T-cell (primary cell): Measurements from ENCODE around the gene SPIC. TPM values are rescaled to one million over a fixed set of nuclear protein-coding genes. Genes with fewer than 3 reads are reported as not detected.
"Not testable (repeated sequence)": the region's sequence is repeated elsewhere in the genome, so short reads cannot be mapped to it uniquely, and the experiment has no call there.

Experiments
- ATAC-seq, 4 experiments: fragments of 200-7000 bp in 3 of 4; fragments of 150-1000 bp in 1 of 4; cut with Tn5 transposase; replicated peaks in 1 of 4; 1 replicate in 3 of 4; 2 replicates in 1 of 4; pipeline ENCODE4 v1.10.0; 2021; ENCODE audit warnings: moderate library complexity in 3 of 4, mild to moderate bottlenecking in 2 of 4, moderate number of reproducible peaks in 1 of 4
- CTCF ChIA-PET, 2 donors: fragments of 300-600 bp; sonication (Branson Sonifier 250); formaldehyde crosslinking; loops; one replicate each; lab custom pipeline; 2022; ENCODE audit warnings: antibody characterized with exemption in 2 of 2; lab: Charles Lee
- POLR2A ChIA-PET, 2 donors: fragments of 300-600 bp; sonication (Branson Sonifier 250); formaldehyde crosslinking; loops; one replicate each; lab custom pipeline; 2022; ENCODE audit warnings: antibody characterized with exemption in 2 of 2; lab: Charles Lee
- DNase-seq, 35 experiments: peaks; one replicate each; pipeline versions ENCODE4 v3.0.0 to v3.0.0-alpha.2; 2013 to 2023
- H3K27ac ChIP-seq: one replicate; pipeline ENCODE4 v1.5.1; 2013; ENCODE audit warnings: low read length
- H3K27me3 ChIP-seq, 2 experiments: replicated peaks in 1 of 2; 1 replicate in 1 of 2; 2 replicates in 1 of 2; pipeline versions ENCODE4 v1.6.1 to v1.7.0; 2013; ENCODE audit warnings: low read length in 1 of 2, mixed read lengths in 1 of 2; ENCODE audit not compliant: control insufficient read depth in 2 of 2, insufficient read depth in 2 of 2; ENCODE audit errors: extremely low read depth in 1 of 2
- H3K36me3 ChIP-seq, 2 donors: 1 replicate in 1 of 2; 2 replicates in 1 of 2; pipeline versions ENCODE4 v1.6.1 to v1.7.0; 2013; ENCODE audit warnings: low read length in 1 of 2; ENCODE audit not compliant: control insufficient read depth in 2 of 2, insufficient read depth in 1 of 2; ENCODE audit errors: extremely low read depth in 1 of 2
- H3K4me1 ChIP-seq, 2 experiments: 1 replicate in 1 of 2; 2 replicates in 1 of 2; pipeline versions ENCODE4 v1.6.1 to v1.7.0; 2013; ENCODE audit warnings: low read length in 2 of 2, mixed read lengths in 1 of 2; ENCODE audit not compliant: insufficient read depth in 2 of 2, control insufficient read depth in 1 of 2; ENCODE audit errors: extremely low read depth in 1 of 2
- H3K4me3 ChIP-seq, 2 donors: 1 replicate in 1 of 2; 2 replicates in 1 of 2; pipeline versions ENCODE4 v1.5.1 to v1.7.0; 2013; ENCODE audit warnings: mild to moderate bottlenecking in 2 of 2, low read length in 1 of 2, moderate library complexity in 1 of 2; ENCODE audit not compliant: control insufficient read depth in 1 of 2; ENCODE audit errors: extremely low read depth in 1 of 2
- H3K9me3 ChIP-seq: 2 replicates; pipeline ENCODE4 v1.7.0; 2013
- H3K27ac Mint-ChIP-seq, 2 donors: one replicate each; pipeline ENCODE4 v1.8.0; 2020 to 2021; ENCODE audit warnings: mild to moderate bottlenecking in 2 of 2, mixed read lengths in 2 of 2
- H3K27me3 Mint-ChIP-seq, 2 donors: one replicate each; pipeline ENCODE4 v1.8.0; 2021 to 2022; ENCODE audit warnings: mixed read lengths in 2 of 2
- H3K36me3 Mint-ChIP-seq: one replicate; pipeline ENCODE4 v1.8.0; 2021; ENCODE audit warnings: mixed read lengths
- H3K4me1 Mint-ChIP-seq, 3 donors: one replicate each; pipeline ENCODE4 v1.8.0; 2020 to 2022; ENCODE audit warnings: mixed read lengths in 3 of 3, mild to moderate bottlenecking in 1 of 3
- H3K4me3 Mint-ChIP-seq, 3 donors: one replicate each; pipeline ENCODE4 v1.8.0; 2020 to 2022; ENCODE audit warnings: mild to moderate bottlenecking in 3 of 3, mixed read lengths in 3 of 3, moderate library complexity in 3 of 3
- H3K9me3 Mint-ChIP-seq, 3 donors: one replicate each; pipeline ENCODE4 v1.8.0; 2020 to 2022; ENCODE audit warnings: mixed read lengths in 3 of 3
- WGBS: methylation state at CpG from one replicate; pipeline ENCODE4 v1.1.5; 2013; ENCODE audit warnings: missing lambda C conversion rate; ENCODE audit not compliant: insufficient coverage; 5-methylcytosine and 5-hydroxymethylcytosine counted together
- total RNA-seq, 35 experiments: library from RNA in 6 of 35; stranded (reverse) in 6 of 35; fragments of 120-200 nt in 1 of 35; gene quantifications; one replicate each; pipeline versions ENCODE4 v1.2.1 to v1.2.4 and lab custom pipeline; 2013 to 2026

The SPIC gene
- total RNA-seq, 5 donors from 2014 or later (not counting 1 experiment from before 2014, with no cell fraction given) = not detected

GRCh38 chr12:101459642-101460346, 15.3 kb upstream of the SPIC start:
- Mint-ChIP-seq H3K4me3 (no peak overlapping the region), H3K9me3 (peaks cover 0 to 4% (median 3%) of the 10 kb centered on the region in 3 donors), H3K27me3 (peaks cover 0 to 5% of the 10 kb centered on the region in 2 donors), H3K27ac (no peak overlapping the region), H3K36me3 (no peaks in the 10 kb centered on the region), H3K4me1 (peaks cover 10 to 13% (median 11%) of the 10 kb centered on the region in 3 donors)
- Histone ChIP-seq H3K36me3 (no peaks in the 10 kb centered on the region), H3K9me3 (no peaks in the 10 kb centered on the region), H3K4me1 (peaks cover 4 to 12% of the 10 kb centered on the region in 2 experiments), H3K27ac (no peak overlapping the region), H3K4me3 (no peak overlapping the region), H3K27me3 (no peaks in the 10 kb centered on the region)
- DNase-seq (no peak), ATAC-seq (no peak)
- 80% methylated on average over 1 of the region's 4 CpGs for WGBS
- ChIA-PET POLR2A (no interaction called here), CTCF (interaction anchor here in 1 of 2 donors (1.1 kb wide), 1 partner anchor 53 kb away, joined by 3 read pairs; no protein-coding TSS in a partner anchor)

GRCh38 chr12:101468948-101469347, 6.2 kb upstream of the SPIC start:
- Mint-ChIP-seq H3K27ac (no peak overlapping the region), H3K27me3 (no peaks in the 10 kb centered on the region), H3K4me3 (no peak overlapping the region), H3K4me1 (no peaks in the 10 kb centered on the region), H3K36me3 (no peaks in the 10 kb centered on the region), H3K9me3 (no peaks in the 10 kb centered on the region)
- Histone ChIP-seq H3K9me3 (no peaks in the 10 kb centered on the region), H3K27me3 (no peaks in the 10 kb centered on the region), H3K36me3 (no peaks in the 10 kb centered on the region), H3K27ac (no peak overlapping the region), H3K4me1 (no peaks in the 10 kb centered on the region), H3K4me3 (no peak overlapping the region)
- CTCF ChIA-PET = no interaction called here
- WGBS = no CpG with 5 or more reads among the region's 2 CpGs
- ATAC-seq (no peak), DNase-seq (no peak)
- POLR2A ChIA-PET = no interaction called here

GRCh38 chr12:101470939-101471338, 4.2 kb upstream of the SPIC start:
- DNase-seq (no peak), ATAC-seq (no peak)
- WGBS = 94% methylated on average over 2 of the region's 2 CpGs
- Mint-ChIP-seq H3K27me3 (peaks cover 0 to 7% of the 10 kb centered on the region in 2 donors), H3K4me1 (no peaks in the 10 kb centered on the region), H3K27ac (no peak overlapping the region), H3K4me3 (no peak overlapping the region), H3K9me3 (no peaks in the 10 kb centered on the region), H3K36me3 (no peaks in the 10 kb centered on the region)
- H3K9me3 ChIP-seq = no peaks in the 10 kb centered on the region
- no peaks in the 10 kb centered on the region for H3K4me1 ChIP-seq
- ChIA-PET CTCF (no interaction called here), POLR2A (no interaction called here)
- no peak overlapping the region for H3K4me3 ChIP-seq
- H3K36me3 ChIP-seq = no peaks in the 10 kb centered on the region
- H3K27me3 ChIP-seq = no peaks in the 10 kb centered on the region
- H3K27ac ChIP-seq = no peak overlapping the region

GRCh38 chr12:101471878-101472277, 3.3 kb upstream of the SPIC start:
- H3K9me3 Mint-ChIP-seq, DNase-seq, H3K4me1 Mint-ChIP-seq, H3K27ac ChIP-seq, POLR2A ChIA-PET, H3K27me3 Mint-ChIP-seq, H3K4me3 ChIP-seq, H3K36me3 Mint-ChIP-seq, ATAC-seq, H3K27ac Mint-ChIP-seq, H3K9me3 ChIP-seq, H3K4me3 Mint-ChIP-seq, H3K4me1 ChIP-seq, H3K27me3 ChIP-seq, H3K36me3 ChIP-seq: not testable (repeated sequence)
- no CpG with 5 or more reads among the region's 5 CpGs for WGBS
- CTCF ChIA-PET = interaction anchor here in 1 of 2 donors (0.6 kb wide), 1 partner anchor 9 kb away, joined by 3 read pairs; no protein-coding TSS in a partner anchor

- peaks cover 0 to 13% of the 10 kb centered on the region in 2 donors for H3K27me3 Mint-ChIP-seq
- DNase-seq (no peak), ATAC-seq (no peak)
- Histone ChIP-seq H3K4me1 (no peaks in the 10 kb centered on the region), H3K36me3 (no peaks in the 10 kb centered on the region), H3K4me3 (no peak overlapping the region), H3K27me3 (no peaks in the 10 kb centered on the region), H3K9me3 (no peaks in the 10 kb centered on the region), H3K27ac (no peak overlapping the region)
- WGBS = 75% methylated on average over 1 of the region's 4 CpGs
- no peaks in the 10 kb centered on the region for H3K36me3 Mint-ChIP-seq
- H3K4me3 Mint-ChIP-seq = no peak overlapping the region
- CTCF ChIA-PET = no interaction called here
- H3K9me3 Mint-ChIP-seq = no peaks in the 10 kb centered on the region
- POLR2A ChIA-PET = interaction anchor here in 1 of 2 donors (0.6 kb wide), 1 partner anchor 23 kb away, joined by 4 read pairs; no protein-coding TSS in a partner anchor
- H3K4me1 Mint-ChIP-seq = no peaks in the 10 kb centered on the region
- no peak overlapping the region for H3K27ac Mint-ChIP-seq
Measured at GRCh38 chr12:101474248-101474647, 888 bp upstream of the SPIC start.

- no peak overlapping the region for H3K4me3 ChIP-seq
- Mint-ChIP-seq H3K4me1 (no peaks in the 10 kb centered on the region), H3K9me3 (no peaks in the 10 kb centered on the region), H3K4me3 (no peak overlapping the region), H3K36me3 (no peaks in the 10 kb centered on the region), H3K27ac (no peak overlapping the region), H3K27me3 (peaks cover 0 to 13% of the 10 kb centered on the region in 2 donors)
- no peaks in the 10 kb centered on the region for H3K9me3 ChIP-seq
- ChIA-PET CTCF (no interaction called here), POLR2A (no interaction called here)
- no CpG with 5 or more reads among the region's 5 CpGs for WGBS
- no peaks in the 10 kb centered on the region for H3K36me3 ChIP-seq
- no peak for DNase-seq
- no peaks in the 10 kb centered on the region for H3K4me1 ChIP-seq
- ATAC-seq = no peak
- no peak overlapping the region for H3K27ac ChIP-seq
- H3K27me3 ChIP-seq = no peaks in the 10 kb centered on the region
Measured at GRCh38 chr12:101475751-101476305, 692 bp downstream of the SPIC start.
